ENCODE measurements around the gene UNC119. TPM values are rescaled to one million over a fixed set of nuclear protein-coding genes. Genes with fewer than 3 reads are reported as not detected.

The UNC119 gene
- total RNA-seq, 1 experiment from 2014 or later, result 68.4 TPM

- ChIA-PET CTCF (no interaction called here), POLR2A (ENCODE audit: unreplicated experiment) (no interaction called here)
- H3K4me2 ChIP-seq (ENCODE audit: low read length), result no peak overlapping the region
- no peaks in the 10 kb centered on the region; the same call in 1 of the 2 replicates for H3K36me3 ChIP-seq (ENCODE audit: low read depth, low read length)
- H3K79me2 ChIP-seq (ENCODE audit: low read length), result peaks cover 10% of the 10 kb centered on the region; the same call in 1 of the 2 replicates
- H3K27me3 ChIP-seq (ENCODE audit: low read length), result no peaks in the 10 kb centered on the region
- H3K9ac ChIP-seq (ENCODE audit: low read length), result no peak overlapping the region
- H3F3A ChIP-seq (ENCODE audit: low read length, unreplicated experiment), result no peaks in the 10 kb centered on the region
- H3K9me2 ChIP-seq (replicated peaks; ENCODE audit: low read length), result no peaks in the 10 kb centered on the region
- TF ChIP-seq CTCF (conservative IDR thresholded peaks at IDR 0.05; ENCODE audit: low read depth, low read length) (no peak), EZH2 (IDR thresholded peaks at IDR 0.05; ENCODE audit: low read length, unreplicated experiment) (no peak), EZH2phosphoT487 (IDR thresholded peaks at IDR 0.05; ENCODE audit: borderline replicate concordance, low read length) (no peak)
- 0 out of 2 replicates have a peak, but pooled peaks cover 8% of the 10 kb centered on the region for H3K4me1 ChIP-seq (ENCODE audit: insufficient read depth, low read length)
- BruUV-seq (replicated peaks), result no TSS peak
- H3K9me3 ChIP-seq (ENCODE audit: low read length), result no peaks in the 10 kb centered on the region
- no peaks in the 10 kb centered on the region for H4K20me1 ChIP-seq (ENCODE audit: low read length)
- H3K4me3 ChIP-seq (ENCODE audit: low read length), result no peak overlapping the region
- DNase-seq (no peak), ATAC-seq (no peak)
- no peak overlapping the region for H3K27ac ChIP-seq (ENCODE audit: low read length)
- no peak overlapping the region for H2AFZ ChIP-seq (ENCODE audit: low read length)
- intact Hi-C loops (cut with micrococcal nuclease), result no loop called here
These were observed 2.6 kb upstream of the UNC119 start for GRCh38 chr17:28555022-28555421.

GRCh38 chr17:28554565-28554964 is 2.1 kb upstream of the UNC119 start:
- no peaks in the 10 kb centered on the region for H3K9me2 ChIP-seq (replicated peaks; ENCODE audit: low read length)
- H3K27me3 ChIP-seq (ENCODE audit: low read length), result no peaks in the 10 kb centered on the region
- DNase-seq, result no peak
- no TSS peak for BruUV-seq (replicated peaks)
- H3K4me2 ChIP-seq (ENCODE audit: low read length), result no peak overlapping the region
- H3K36me3 ChIP-seq (ENCODE audit: low read depth, low read length), result no peaks in the 10 kb centered on the region; the same call in 1 of the 2 replicates
- H3F3A ChIP-seq (ENCODE audit: low read length, unreplicated experiment), result no peaks in the 10 kb centered on the region
- ChIA-PET POLR2A (ENCODE audit: unreplicated experiment) (no interaction called here), CTCF (no interaction called here)
- no peak overlapping the region for H3K27ac ChIP-seq (ENCODE audit: low read length)
- H3K9ac ChIP-seq (ENCODE audit: low read length), result no peak overlapping the region
- H3K9me3 ChIP-seq (ENCODE audit: low read length), result no peaks in the 10 kb centered on the region
- H3K4me3 ChIP-seq (ENCODE audit: low read length), result no peak overlapping the region
- no peak for TF ChIP-seq EZH2 (IDR thresholded peaks at IDR 0.05; ENCODE audit: low read length, unreplicated experiment)
- TF ChIP-seq CTCF (conservative IDR thresholded peaks at IDR 0.05; ENCODE audit: low read depth, low read length), result no peak
- no peak for TF ChIP-seq EZH2phosphoT487 (IDR thresholded peaks at IDR 0.05; ENCODE audit: borderline replicate concordance, low read length)
- H3K4me1 ChIP-seq (ENCODE audit: insufficient read depth, low read length), result 0 out of 2 replicates have a peak, but pooled peaks cover 8% of the 10 kb centered on the region
- H4K20me1 ChIP-seq (ENCODE audit: low read length), result no peaks in the 10 kb centered on the region
- no peak overlapping the region for H2AFZ ChIP-seq (ENCODE audit: low read length)
- no peak for ATAC-seq
- intact Hi-C loops (cut with micrococcal nuclease), result no loop called here
- peaks cover 10% of the 10 kb centered on the region; the same call in 1 of the 2 replicates for H3K79me2 ChIP-seq (ENCODE audit: low read length)

- no TSS peak for BruUV-seq (replicated peaks)
- DNase-seq (no peak), ATAC-seq (no peak)
- H4K20me1 ChIP-seq (ENCODE audit: low read length), result no peaks in the 10 kb centered on the region
- TF ChIP-seq CTCF (conservative IDR thresholded peaks at IDR 0.05; ENCODE audit: low read depth, low read length), result no peak
- TF ChIP-seq EZH2phosphoT487 (IDR thresholded peaks at IDR 0.05; ENCODE audit: borderline replicate concordance, low read length), result no peak
- no peak for TF ChIP-seq EZH2 (IDR thresholded peaks at IDR 0.05; ENCODE audit: low read length, unreplicated experiment)
- H3K4me2 ChIP-seq (ENCODE audit: low read length), result peak overlapping the region; percentile 94
- 0 out of 2 replicates have a peak, but pooled peaks cover 8% of the 10 kb centered on the region for H3K4me1 ChIP-seq (ENCODE audit: insufficient read depth, low read length)
- H3K36me3 ChIP-seq (ENCODE audit: low read depth, low read length), result no peaks in the 10 kb centered on the region; the same call in none of the 2 replicates
- no peaks in the 10 kb centered on the region for H3K9me2 ChIP-seq (replicated peaks; ENCODE audit: low read length)
- peak overlapping the region; percentile 64; the same call in 1 of the 2 replicates for H2AFZ ChIP-seq (ENCODE audit: low read length)
- H3K79me2 ChIP-seq (ENCODE audit: low read length), result peaks cover 10% of the 10 kb centered on the region; the same call in 1 of the 2 replicates
- ChIA-PET CTCF (no interaction called here), POLR2A (ENCODE audit: unreplicated experiment) (interaction anchor here (0.6 kb wide), 1 partner anchor 17 kb away, joined by 13 read pairs; no protein-coding TSS in a partner anchor)
- no peaks in the 10 kb centered on the region for H3K9me3 ChIP-seq (ENCODE audit: low read length)
- no peak overlapping the region for H3K27ac ChIP-seq (ENCODE audit: low read length)
- no peak overlapping the region for H3K9ac ChIP-seq (ENCODE audit: low read length)
- H3K27me3 ChIP-seq (ENCODE audit: low read length), result no peaks in the 10 kb centered on the region
- H3F3A ChIP-seq (ENCODE audit: low read length, unreplicated experiment), result no peaks in the 10 kb centered on the region
- intact Hi-C loops (cut with micrococcal nuclease), result no loop called here
- peak overlapping the region; percentile 83; the same call in 1 of the 2 replicates for H3K4me3 ChIP-seq (ENCODE audit: low read length)
These were observed 629 bp upstream of the UNC119 start for GRCh38 chr17:28553000-28553505.
